ENCODE measurements around the gene SLC16A11. TPM values are rescaled to one million over a fixed set of nuclear protein-coding genes. Genes with fewer than 3 reads are reported as not detected.

The SLC16A11 gene
- total RNA-seq, 1 experiment from 2014 or later: not detected

Small RNA genes within 50 kb of the gene (small RNA-seq; reads per million reads assigned to genes)
- not detected for gene AC120057.1

Other genes starting within 250 kb of the SLC16A11 start
- not detected in 2 replicates for gene TEKT1, start 212.4 kb downstream of the SLC16A11 start, total RNA-seq (2014; rRNA removed; shearing (Covaris generic))
- gene ALOX12, start 48.0 kb downstream of the SLC16A11 start, total RNA-seq (2014; rRNA removed; shearing (Covaris generic)): not detected in 2 replicates
- 201 and 360 TPM in 2 replicates for gene RNASEK, start 31.5 kb downstream of the SLC16A11 start, total RNA-seq (2014; rRNA removed; shearing (Covaris generic))
- gene BCL6B, start 21.0 kb downstream of the SLC16A11 start, total RNA-seq (2014; rRNA removed; shearing (Covaris generic)): not detected in 2 replicates
- gene SLC16A13, start 8.1 kb downstream of the SLC16A11 start, total RNA-seq (2014; rRNA removed; shearing (Covaris generic)): 0.43 TPM in 1 of 2 replicates, not detected in the other
- gene CLEC10A, start 36.2 kb upstream of the SLC16A11 start, total RNA-seq (2014; rRNA removed; shearing (Covaris generic)): not detected in 2 replicates
- not detected in 2 replicates for gene ASGR2, start 70.7 kb upstream of the SLC16A11 start, total RNA-seq (2014; rRNA removed; shearing (Covaris generic))
- 2.8 and 4.0 TPM in 2 replicates for gene ASGR1, start 135.3 kb upstream of the SLC16A11 start, total RNA-seq (2014; rRNA removed; shearing (Covaris generic))
- gene DLG4, start 175.7 kb upstream of the SLC16A11 start, total RNA-seq (2014; rRNA removed; shearing (Covaris generic)): 11.3 and 14.2 TPM in 2 replicates
- 317 and 327 TPM in 2 replicates for gene ACADVL, start 175.8 kb upstream of the SLC16A11 start, total RNA-seq (2014; rRNA removed; shearing (Covaris generic))
- 45.2 and 57.0 TPM in 2 replicates for gene DVL2, start 190.4 kb upstream of the SLC16A11 start, total RNA-seq (2014; rRNA removed; shearing (Covaris generic))
- gene PHF23, start 195.4 kb upstream of the SLC16A11 start, total RNA-seq (2014; rRNA removed; shearing (Covaris generic)): 94.0 and 115 TPM in 2 replicates
- 191 and 331 TPM in 2 replicates for gene GABARAP, start 198.4 kb upstream of the SLC16A11 start, total RNA-seq (2014; rRNA removed; shearing (Covaris generic))
- 43.6 and 79.9 TPM in 2 replicates for gene CTDNEP1, start 207.6 kb upstream of the SLC16A11 start, total RNA-seq (2014; rRNA removed; shearing (Covaris generic))
- 68.1 and 78.2 TPM in 2 replicates for gene ELP5, start 208.1 kb upstream of the SLC16A11 start, total RNA-seq (2014; rRNA removed; shearing (Covaris generic))
- gene CLDN7, start 218.4 kb upstream of the SLC16A11 start, total RNA-seq (2014; rRNA removed; shearing (Covaris generic)): not detected in 2 replicates
- gene SLC2A4, start 237.6 kb upstream of the SLC16A11 start, total RNA-seq (2014; rRNA removed; shearing (Covaris generic)): 0.03 TPM in 1 of 2 replicates, not detected in the other